Occipital lobe (tissue), 2 donors: Measurements from ENCODE around the gene DPF3. TPM values are rescaled to one million over a fixed set of nuclear protein-coding genes. Genes with fewer than 3 reads are reported as not detected.

ENCODE experiments used
- DNase-seq: peaks from one replicate; lab custom pipeline; 2025; lab: John Stamatoyannopoulos, UW
- total RNA-seq: library from RNA; depleted of rRNA; stranded (reverse); fragments of >200 nt; gene quantifications from one replicate; pipeline ENCODE4 v1.2.3, GENCODE V29; 2014

Gene DPF3
- 5.3 TPM for total RNA-seq

GRCh38 chr14:72893636-72894322 lies at the start of gene DPF3:
DPF3 (minus strand) TSS chr14:72894101; CDS start chr14:72894088, 13 bp downstream.
- DNase-seq = peak; percentile 93

- no peak for DNase-seq
These were observed 49.0 kb upstream of the DPF3 start for GRCh38 chr14:72942934-72943333.

GRCh38 chr14:72941286-72941985 lies 47.5 kb upstream of the DPF3 start:
- no peak for DNase-seq

DNA sequence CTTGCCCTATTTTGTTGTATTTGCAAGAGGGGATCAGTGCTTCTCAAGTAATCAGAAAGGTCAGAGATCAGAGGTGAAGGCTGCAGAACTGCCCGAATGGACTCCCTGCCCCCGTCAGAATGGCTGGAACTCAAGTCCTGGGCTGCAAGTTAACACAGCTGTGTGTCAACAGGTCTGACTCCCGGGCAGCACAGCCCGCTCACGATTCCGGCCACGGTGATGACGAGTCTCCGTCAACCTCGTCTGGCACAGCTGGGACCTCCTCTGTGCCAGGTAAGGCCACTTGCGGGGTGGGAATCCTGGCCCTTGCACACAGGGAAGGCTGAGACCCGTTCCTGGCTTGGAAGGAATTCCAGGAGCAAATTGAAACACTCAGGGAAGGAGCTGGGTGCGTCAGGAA lies 45.7 kb upstream of the DPF3 start:
- no peak for DNase-seq

GRCh38 chr14:72932893-72933292 lies 39.0 kb upstream of the DPF3 start:
- DNase-seq = no peak

DNA sequence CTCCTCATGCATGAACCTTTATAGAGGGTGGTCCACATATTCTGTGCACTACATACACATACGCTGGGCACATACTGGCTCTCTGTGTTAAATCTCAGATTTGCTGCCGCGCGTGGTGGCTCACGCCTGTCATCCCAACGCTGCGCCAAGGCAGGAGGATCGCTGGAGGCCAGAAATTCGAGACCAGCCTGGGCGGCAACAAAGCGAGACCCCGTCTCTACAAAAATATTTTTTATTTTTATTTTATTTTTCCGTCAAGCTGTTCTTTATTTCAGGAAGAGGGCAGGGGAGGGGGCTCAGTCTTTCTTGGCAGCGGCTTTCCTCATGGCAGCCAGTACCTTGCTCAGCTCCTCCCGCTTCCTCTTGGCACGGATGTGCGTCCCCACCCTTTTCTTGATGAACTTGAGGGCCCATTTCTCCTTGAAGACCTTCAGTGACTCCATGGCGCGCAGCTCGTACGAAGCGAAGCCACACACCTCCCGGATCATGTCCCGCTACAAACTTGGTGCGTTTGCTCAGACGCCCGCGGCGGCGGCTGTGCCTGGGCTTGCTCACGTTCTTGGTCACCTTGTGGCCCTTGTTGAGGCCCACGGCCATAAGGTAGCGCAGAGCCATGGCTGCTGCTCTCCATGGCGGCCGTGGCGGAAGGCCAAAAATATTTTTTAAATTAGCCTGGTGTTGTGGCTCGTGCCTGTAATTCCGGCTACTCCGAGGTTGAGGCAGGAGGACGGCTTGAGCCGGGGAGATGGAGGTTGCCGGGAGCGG lies 35.6 kb upstream of the DPF3 start:
- DNase-seq = no peak

- DNase-seq = no peak
These were observed 35.0 kb upstream of the DPF3 start for GRCh38 chr14:72928872-72929271.

- DNase-seq = peak; percentile 97
These were observed 32.6 kb upstream of the DPF3 start, which contains the start of gene DCAF4 for GRCh38 chr14:72926292-72927028. DCAF4 (plus strand) TSS chr14:72926464; CDS start chr14:72937979, 11,515 bp downstream.

GRCh38 chr14:72925815-72926291 lies 32.0 kb upstream of the DPF3 start:
- DNase-seq = no peak

DNA sequence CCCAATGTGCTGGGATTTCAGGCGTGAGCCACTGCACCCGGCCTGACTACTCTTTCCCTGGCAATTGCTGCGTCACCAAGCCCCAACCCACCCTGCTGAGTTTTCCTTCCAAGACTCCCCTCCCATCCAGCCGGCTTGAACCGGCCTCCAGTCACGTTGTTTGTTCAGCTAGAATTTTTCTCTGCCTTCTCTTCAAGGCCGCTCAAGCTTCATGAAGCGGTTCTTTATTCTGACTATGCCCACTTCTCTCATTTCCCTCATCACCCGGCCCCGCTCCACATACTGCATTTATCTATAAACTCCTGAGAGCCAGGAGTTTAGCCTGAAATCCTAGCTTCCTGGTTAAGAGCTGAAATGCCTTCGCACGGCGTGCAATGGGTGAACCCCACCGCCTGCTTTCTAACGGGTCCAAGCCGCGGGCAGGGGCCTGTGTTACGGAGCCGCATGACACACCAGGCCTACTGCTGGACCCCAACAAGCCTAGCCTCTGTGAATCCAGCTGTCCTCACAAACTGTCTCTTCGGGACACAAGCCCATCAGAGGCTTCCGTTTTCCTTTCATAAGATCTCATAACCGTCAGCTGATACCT lies 31.4 kb upstream of the DPF3 start:
- no peak for DNase-seq

- DNase-seq = no peak
These were observed 30.4 kb upstream of the DPF3 start for GRCh38 chr14:72924337-72924736.

DNA sequence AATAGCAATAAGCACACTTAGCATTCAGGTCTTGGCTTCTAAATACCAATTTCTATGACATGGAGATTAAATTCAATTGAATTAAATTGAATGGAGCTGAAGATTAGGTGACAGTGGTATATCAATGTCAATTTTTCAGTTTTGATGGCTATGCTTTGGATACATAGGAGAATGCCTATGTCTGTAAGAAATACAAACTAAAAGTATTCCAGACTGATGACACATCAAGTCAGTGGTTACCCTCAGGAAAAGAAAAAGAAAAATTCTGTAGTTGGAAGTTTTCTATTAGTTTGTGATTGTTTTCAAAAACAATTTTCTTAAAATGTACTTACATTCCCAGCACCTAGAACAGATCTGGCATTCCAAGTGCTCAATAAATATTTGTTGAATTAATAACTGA lies 27.5 kb upstream of the DPF3 start:
- no peak for DNase-seq

GRCh38 chr14:72920008-72920407 lies 26.1 kb upstream of the DPF3 start:
- DNase-seq = no peak

GRCh38 chr14:72917094-72917802 lies 23.3 kb upstream of the DPF3 start:
- no peak for DNase-seq

DNA sequence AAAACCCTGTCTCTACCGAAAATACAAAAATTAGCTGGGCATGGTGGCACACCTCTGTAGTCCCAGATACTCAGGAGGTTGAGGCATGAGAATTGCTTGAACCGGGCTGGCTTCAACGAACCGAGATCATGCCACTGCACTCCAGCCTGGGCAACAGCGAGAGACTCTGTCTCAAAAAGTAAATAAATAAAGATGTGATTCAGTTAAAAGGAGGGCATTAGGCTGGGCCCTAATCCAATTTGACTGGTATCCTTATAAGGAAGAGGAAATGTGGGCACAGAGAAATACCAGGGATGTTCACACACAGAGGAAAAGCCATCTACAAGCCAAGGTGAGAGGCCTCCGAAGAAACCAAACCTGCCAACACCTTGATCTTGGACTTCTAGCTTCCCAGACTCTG lies 22.3 kb upstream of the DPF3 start:
- DNase-seq = no peak

GRCh38 chr14:72913809-72914208 lies 19.9 kb upstream of the DPF3 start:
- no peak for DNase-seq

DNA sequence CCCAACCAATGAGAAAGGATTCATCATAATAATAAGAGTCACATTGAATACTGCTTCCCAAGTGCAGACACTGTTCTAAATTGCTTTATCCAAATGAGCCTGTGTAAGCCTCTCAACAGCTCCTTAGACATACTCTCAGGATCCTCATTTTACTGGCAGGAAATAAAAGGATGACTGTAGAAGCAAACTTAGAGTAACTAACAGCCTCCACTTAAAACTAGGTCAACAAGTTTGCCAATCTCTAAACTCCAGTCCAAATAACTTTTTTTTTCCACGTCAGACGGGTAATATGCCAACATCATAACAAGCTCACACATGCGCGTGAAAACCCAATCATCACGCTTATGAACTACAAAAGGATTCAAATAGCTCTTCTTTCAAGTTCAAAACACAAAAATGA lies 15.3 kb upstream of the DPF3 start:
- DNase-seq = no peak

DNA sequence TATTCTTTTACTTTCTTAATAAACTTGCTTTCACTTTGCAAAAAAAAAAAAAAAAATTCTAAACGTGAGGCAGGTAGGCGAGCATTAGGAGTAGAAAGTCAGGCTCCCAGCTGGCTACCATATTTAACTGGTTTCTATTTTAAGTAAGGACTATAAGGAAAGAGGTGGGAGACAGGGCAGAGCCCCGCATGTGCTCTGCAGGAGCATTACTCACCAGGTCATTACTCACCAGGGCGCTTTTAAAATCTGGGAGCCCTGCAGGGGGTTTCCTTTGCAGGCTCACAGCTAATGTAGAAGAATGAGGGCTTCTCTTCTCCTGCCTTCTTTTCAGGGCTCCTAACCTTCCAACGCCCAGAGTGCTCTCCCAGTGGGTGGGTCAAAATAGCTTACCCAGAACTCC lies 14.0 kb upstream of the DPF3 start:
- DNase-seq = no peak

DNA sequence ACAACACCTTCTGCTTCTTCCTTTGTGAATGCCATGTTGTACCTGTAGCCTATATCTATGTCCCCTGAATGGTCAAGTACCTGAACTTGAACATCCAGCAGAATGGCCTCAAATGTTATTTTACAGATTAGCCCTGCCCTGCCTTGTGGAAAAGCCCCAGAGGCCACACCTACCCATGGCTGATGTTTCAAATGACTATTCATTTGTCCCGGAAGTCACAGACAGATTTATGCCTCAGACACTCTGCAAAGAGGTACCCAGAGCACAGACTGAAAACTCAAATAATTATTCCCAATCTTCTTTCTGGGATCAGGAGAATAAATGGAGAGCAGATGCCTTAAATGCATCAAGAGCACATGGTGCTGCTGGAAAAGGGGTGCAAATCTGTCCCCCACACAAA lies 13.0 kb upstream of the DPF3 start:
- no peak for DNase-seq

GRCh38 chr14:72906316-72906715 lies 12.4 kb upstream of the DPF3 start:
- no peak for DNase-seq
